AG08395 (cell line): ENCODE results near the gene RNF208.
"Not testable (repeated sequence)": the region's sequence is repeated elsewhere in the genome, so short reads cannot be mapped to it uniquely, and the experiment has no call there.

ENCODE experiments used
- DNase-seq: peaks from one replicate; pipeline ENCODE4 v3.0.0; 2012; ENCODE audit warnings: mixed read lengths, low spot score

Gene RNF208

DNA sequence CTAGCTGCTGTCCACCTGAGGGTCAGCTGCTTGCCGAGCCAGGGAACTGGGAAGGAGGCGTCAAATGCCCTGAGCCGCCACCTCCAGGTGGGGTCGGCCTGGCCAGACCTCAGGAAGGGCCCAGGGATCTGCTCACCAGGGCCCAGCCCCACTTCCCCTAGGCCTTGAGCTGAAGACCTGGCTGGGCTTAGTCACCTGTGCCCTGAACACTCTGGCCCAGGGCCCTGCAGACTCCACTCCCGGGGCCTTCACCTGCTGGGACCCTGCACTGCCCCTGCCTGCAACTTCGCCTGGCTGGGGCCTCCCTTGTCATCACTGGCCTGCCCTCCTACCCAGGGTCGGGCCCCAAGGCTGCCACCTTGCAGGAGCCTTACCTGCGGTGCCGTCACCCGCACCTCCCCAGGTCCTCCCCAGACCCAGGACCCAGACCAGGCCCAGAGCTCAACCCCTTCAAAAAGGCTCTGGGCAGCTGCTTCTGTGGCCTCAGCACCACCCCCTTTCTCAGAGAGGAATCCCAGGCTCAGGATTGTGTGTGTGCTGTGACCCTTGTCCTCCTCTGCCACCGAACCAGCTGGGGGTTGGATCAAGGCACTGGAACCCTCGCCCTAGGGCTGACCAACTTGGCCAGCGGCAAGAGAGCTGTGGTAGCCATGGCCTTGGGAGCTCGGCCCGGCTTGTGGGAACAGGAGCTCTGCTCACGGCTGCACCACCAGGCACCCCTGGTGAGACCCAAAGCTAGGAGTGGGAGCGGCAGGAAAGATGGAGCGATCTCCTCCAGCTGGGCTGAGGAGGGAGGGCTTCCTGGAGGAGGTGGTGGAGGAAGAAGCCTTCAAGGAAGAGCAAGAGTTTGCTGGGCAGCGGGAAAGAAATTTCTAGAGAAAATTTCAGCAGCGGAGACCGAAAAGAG is 31.9 kb upstream of the RNF208 start:
- peak; percentile 13 for DNase-seq

DNA sequence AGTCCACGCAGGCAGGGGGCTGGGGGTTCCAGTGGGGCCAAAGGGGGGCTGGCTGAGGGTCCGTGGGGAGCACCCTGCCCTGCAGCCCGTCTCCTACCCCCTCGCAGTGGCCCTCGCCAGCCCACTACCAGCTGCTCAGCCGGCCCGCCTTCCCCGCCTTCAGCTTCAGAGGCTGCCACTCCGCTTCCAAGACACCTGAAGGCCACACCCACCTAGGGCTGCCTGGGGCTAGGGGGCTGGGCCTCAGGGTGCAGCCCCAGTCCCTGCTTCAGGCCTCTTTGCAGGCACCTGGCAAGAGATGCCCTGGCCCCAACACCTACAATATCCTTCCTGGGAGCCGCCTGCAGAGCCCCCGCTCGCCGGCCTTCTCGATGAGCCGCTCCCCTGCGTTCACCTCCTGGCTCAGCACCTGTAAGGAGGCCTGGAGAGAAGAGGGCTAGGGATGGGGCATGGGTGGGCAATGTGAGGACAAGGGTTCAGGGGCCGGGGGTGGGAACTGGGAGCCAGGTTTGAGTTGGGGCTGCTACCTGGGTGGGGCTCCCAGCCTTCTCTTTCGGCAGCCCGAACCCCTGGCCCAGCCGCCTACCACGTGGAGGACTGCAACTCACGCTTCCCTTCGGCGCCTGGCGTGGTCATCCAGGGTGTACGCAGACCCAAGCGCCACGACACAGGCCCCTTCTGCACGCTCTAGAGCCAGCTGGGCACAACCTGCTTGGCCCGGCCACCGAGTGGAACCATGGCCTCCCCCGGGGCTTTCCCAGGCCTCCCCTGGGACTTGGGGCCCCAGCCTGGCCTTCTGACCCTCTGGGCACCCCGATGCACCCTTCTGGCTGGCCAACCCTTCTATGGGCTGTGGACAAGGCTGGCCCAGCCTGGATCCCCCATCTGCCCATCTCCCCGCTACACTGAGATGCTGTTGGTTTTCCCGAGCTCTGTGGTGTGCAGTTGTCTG is 30.8 kb upstream of the RNF208 start:
- no peak for DNase-seq

DNA sequence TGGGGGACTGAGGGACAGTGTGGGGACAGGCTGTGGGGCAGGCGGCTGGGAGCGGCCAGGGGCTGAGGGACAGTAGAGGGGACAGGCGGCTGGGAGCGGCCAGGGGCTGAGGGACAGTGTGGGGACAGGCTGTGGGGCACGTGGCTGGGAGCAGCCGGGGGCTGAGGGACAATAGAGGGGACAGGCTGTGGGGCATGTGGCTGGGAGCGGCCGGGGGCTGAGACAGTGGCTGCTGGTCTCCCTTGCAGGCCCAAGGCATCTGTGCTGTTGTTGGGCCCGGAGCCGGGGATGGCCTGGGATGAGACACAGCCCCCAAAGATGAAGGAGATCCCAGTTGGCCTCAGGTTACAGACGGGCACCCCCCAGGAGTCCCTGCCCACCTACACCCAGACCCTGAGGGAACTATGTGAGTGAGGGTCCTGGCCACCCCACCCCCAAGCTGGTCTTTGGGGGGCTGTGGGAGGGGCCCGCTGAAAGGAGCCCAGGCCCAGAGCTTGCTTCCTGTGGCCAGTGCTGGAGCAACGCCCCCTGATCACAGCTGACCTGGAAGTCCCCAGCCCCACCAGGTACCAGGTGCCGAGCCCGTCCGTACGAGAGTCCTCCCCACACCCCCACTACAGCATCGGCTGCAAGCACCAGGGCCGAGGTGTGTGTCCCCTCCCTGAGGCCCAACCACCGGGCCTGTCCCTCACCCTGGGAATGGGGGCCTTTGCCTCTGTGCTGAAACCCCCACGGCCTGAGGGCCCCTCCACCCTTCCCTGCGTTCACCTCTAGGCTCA is 29.6 kb upstream of the RNF208 start:
- DNase-seq, result no peak

DNA sequence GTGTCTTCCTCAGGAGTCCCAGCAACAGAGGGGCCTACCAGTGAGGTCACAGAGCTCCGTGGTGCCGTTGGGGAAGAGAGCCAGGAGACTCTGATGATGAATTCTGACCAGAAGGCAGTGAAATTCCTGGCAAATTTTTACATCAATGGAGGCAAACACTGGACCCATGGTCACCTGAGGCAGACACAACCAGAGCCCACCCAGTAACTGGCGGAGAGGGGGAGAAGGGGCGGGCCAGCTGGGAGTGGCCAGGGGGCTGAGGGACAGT is 29.1 kb upstream of the RNF208 start, which contains the start of gene STPG3:
TSS of gene STPG3 (plus strand) at position 93 of the 268 bp plus-strand sequence. CDS start at position 94, 1 bp downstream.
- no peak for DNase-seq

DNA sequence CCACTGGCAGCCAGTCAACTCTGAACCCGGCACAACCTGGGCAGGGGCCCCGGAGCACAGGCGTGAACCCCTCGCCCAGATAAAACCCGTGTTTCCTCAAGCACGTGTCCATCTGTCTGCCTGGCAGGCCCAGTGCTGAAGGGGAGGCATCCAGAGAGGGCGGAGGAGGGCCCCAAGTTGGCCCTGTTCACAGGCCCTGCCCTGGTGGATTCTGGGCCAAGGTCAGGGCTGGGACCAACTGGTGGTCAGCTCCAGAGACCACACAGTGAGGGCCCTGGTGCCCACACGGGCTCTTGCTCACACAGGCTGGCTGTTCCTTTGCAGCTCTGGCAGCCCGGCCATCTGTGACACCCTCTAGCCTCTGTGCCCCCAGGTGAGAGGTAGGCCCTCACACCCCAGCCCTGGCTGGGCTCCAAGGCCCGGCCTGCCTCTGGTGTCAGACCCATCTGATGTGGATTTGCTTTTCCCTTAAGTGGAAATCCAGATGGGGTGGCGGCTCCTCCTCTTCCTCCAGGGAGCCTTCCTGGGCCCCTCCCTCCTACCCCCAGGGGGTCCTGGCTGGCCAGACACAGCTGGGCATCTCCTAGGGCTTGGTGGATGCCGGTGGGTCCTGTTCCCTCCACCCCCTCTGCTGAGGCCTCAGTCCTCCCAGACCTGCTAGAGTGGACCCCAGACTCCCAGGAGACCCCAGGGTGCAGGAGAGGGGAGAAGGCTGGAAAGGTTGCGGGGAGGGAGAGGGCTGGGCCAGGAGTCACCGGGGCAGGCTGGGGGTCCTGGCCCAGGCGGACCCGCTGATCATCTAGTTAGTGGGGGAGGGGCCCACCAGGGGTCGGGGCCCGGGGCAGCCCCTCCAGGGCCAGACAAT is 28.5 kb upstream of the RNF208 start:
- DNase-seq, result no peak

DNA sequence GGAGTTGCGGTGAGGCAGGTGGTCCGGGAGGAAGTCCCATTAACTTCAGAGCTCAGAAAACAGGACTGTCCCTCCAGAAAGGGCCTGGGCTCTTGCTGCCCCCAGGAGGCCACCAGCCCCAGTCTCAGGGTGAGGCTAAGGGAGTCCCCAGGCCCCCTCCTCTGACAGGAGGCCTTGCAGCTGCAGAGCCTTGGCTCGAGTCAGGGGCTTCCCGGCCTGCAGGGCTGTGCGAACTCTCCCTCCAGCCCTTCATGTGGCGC is 25.8 kb upstream of the RNF208 start:
- no peak for DNase-seq

DNA sequence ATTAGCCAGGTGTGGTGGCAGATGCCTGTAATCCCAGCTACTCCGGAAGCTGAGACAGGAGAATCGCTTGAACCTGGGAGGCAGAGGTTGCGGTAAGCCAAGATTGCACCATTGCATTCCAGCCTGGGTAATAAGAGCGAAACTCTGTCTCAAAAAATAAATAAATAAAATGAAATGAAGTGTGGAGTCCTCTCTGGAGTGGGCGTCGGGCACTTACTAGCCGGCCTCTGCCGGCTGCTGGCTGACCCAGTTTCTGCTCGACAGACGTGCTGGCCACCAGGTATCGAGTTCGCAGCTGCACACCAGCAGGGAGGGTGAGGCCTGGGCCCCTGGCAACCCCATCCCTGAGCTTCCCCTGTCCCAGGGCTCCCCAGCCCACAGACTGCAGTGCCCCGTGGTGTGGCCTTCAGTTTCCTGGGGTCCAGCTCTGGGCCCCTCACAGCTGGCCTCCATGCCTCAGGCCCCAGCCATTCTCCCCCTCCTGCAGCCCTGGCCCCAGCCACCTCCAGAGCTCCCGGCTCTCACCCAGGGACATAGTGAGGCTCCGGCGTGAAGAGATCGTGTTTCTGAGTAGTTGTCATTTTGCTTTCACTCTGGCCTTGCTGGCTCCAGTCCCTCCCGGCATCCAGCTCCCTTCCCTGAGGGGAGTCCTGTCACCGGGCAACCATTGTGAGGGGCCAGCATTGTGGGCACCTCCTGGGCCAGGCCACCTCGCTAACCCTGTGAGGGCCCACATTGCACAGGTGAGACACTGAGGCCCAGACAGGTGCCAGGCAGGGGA is 25.3 kb upstream of the RNF208 start:
- no peak for DNase-seq

DNA sequence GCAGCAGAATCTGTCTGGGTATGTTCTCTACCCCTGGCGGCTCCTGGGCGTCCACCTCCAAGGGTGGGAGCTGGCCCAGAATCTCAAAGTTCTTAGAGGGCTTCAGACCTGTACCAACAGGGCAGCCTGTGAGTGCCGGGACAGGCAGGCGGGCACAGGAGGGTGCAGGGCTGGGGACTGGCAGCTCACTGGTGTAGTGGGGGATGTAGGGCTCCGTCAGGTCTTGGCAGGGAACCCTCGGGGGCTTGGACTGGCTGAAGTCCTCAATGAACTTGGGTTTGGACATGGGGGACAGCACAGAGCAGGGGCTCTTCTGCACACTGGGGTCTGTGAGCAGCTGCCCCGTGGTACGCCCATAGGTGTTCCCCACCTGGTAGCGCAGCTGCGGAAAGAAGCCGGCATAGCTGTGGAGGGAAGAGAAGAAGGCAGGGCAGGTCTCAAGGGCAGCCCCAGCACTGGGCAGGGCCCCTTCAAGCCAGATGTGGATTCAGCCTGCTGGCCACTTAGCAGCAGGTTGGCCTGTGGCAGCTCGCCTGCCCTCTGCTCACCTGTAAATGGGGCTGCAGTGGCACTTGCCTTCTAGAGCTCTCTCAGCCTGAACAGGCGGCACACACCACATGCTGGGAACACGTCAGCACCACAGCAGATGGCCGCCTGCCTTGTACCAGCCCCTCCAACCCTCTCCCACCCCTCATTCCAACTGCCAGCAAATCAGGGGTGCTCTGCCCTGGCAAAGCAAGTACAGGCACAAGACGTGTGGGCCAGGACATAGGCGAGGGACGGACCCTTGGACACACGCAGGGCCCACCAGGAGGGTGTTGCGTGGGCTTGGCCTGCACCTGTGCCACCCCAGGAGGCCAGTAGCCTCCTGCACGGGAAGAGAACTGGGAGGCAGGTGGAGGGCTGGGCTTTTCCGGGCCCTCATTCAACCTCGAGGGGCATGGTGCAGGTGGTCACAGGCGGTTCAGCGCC is 23.7 kb upstream of the RNF208 start:
- DNase-seq, result no peak

DNA sequence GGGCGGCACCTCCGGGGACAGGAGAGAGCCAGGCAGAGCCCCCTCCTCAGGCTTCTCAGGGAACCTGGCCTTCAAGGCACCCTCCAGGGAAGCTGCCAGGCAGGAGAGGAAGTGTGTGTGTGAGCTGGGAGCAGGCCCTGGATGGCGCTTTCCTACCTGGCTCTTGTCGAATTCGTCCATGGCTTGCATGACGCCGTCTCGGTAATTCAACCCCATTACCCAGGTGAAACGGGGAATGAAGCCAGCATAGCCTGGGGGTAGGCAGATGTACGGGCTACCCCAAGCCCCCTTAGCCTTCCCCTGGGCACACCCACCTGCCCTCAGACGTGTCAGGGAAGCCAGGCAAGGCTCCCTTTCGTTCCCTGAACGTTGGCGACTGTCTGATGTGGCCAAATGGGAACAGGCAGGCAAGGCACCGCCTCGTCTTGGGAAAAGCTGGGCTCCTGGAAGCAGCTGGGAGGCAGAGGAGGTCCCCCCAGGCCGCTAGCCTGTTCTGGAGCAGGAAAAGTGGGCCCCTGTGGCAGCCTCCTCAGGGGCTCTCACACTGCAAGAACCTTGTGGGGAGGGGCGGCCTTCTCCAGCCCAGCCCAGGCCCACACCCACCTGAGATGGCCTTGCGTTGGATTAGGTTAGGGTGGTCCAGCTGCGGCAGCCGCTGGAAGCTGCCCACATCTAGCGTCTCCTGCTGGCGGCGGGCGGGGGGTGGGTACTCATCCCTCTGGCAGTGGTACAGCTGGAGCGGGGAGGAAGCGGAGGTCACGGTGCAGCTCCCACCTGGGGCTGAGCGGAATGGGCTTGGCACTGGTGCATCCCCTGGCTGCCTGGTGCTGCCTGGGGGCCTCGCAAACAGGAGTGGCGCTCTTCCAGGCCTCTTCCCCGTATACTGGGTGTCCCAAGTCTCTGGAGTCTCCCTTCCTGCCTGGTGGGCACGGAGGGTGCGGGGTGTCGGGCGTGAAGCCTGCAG is 22.7 kb upstream of the RNF208 start:
- DNase-seq, result no peak

DNA sequence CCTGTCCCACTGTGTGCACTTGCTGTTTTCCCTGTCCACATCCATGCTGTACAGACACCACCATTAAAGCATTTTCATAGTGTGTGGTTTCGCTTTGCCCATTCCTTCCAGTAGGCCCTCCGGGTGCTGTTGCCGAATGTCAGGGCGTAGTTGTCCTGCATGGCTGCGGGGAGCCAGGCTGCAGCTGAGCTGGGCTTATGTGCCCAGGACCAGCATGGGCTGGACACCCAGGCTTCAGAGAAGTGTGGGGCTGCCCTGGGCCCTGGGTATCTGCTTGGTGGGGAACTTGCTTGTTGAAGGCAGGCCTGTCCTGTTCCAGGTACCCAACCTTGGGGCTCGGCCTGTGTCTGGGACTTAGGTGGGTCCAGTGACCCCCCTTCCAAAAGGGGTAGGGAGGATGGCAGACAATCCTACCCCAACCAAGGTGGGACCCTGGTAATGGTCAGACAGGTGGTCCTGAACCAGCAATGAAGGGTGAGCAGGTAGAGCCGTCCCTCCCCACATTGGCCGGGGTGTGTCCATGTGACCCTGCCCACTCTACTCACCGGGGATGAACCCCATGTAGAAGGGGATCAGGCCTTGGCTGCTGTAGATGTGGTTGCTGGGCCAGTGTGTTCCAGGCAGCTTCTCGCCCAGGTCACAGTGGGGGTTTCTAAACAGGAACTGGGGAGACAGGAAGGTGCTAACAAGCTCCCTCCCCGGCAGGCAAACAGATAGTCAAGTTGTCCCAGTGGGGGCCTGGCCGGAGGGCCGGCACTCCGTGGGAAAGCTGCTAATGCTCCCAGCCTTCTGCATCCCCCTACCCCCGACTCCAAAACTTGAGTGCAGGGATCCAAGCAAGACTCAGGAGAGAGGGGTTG is 21.8 kb upstream of the RNF208 start:
- DNase-seq, result no peak

DNA sequence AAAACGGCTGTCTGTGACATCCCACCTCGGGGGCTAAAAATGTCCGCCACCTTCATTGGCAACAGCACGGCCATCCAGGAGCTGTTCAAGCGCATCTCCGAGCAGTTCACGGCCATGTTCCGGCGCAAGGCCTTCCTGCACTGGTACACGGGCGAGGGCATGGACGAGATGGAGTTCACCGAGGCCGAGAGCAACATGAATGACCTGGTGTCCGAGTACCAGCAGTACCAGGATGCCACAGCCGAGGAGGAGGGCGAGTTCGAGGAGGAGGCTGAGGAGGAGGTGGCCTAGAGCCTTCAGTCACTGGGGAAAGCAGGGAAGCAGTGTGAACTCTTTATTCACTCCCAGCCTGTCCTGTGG is 21.2 kb upstream of the RNF208 start:
- DNase-seq, result not testable (repeated sequence)

DNA sequence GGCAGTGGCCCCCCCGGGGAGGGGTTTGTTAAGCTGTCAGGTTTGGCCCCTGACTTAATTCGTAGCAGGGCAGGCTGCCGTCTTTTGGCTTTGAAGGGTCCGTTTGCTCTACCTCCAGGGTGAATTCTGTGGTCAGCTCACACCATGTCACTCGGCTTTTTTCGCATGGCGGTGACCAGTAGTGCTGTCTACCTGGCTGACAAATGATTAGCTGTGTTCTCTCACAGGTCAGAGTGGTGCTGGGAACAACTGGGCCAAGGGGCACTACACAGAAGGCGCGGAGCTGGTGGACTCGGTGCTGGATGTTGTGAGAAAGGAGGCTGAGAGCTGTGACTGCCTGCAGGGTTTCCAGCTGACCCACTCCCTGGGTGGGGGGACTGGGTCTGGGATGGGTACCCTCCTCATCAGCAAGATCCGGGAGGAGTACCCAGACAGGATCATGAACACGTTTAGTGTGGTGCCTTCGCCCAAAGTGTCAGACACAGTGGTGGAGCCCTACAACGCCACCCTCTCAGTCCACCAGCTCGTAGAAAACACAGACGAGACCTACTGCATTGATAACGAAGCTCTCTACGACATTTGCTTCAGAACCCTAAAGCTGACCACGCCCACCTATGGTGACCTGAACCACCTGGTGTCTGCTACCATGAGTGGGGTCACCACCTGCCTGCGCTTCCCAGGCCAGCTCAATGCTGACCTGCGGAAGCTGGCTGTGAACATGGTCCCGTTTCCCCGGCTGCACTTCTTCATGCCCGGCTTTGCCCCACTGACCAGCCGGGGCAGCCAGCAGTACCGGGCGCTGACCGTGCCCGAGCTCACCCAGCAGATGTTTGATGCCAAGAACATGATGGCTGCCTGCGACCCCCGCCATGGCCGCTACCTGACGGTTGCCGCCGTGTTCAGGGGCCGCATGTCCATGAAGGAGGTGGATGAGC is 20.5 kb upstream of the RNF208 start:
- DNase-seq, result no peak

DNA sequence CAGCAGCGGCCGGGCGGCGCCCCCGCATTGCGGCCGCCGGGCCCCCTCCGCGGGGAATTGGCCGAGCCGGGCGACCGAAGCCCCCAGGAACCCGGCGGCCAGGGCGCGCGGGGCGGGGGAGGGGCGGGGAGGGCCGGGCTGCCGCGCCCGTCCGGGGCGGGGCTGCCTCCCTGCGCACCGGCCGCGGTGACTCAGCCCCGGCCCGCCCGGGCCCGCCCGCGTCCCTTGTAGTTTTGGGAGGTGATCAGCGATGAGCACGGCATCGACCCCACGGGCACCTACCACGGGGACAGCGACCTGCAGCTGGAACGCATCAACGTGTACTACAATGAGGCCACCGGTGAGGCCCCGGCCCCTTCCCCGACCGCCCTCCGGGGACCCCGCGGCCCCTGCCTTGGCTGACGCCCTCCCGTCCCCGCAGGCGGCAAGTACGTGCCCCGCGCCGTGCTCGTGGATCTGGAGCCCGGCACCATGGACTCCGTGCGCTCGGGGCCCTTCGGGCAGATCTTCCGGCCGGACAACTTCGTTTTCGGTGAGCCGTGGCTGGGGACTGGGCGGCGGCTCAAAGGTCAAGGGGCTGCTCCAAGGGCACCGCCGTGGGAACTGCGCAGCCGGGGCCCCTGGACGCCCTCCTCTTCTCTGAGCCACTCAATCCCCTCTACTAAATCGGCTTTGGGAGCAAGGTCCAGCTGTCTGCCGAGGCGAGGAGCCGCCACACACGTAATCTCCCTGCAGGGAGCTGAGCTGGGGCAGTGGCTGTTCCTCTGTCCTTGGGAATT is 19.6 kb upstream of the RNF208 start:
- DNase-seq, result peak; percentile 73

DNA sequence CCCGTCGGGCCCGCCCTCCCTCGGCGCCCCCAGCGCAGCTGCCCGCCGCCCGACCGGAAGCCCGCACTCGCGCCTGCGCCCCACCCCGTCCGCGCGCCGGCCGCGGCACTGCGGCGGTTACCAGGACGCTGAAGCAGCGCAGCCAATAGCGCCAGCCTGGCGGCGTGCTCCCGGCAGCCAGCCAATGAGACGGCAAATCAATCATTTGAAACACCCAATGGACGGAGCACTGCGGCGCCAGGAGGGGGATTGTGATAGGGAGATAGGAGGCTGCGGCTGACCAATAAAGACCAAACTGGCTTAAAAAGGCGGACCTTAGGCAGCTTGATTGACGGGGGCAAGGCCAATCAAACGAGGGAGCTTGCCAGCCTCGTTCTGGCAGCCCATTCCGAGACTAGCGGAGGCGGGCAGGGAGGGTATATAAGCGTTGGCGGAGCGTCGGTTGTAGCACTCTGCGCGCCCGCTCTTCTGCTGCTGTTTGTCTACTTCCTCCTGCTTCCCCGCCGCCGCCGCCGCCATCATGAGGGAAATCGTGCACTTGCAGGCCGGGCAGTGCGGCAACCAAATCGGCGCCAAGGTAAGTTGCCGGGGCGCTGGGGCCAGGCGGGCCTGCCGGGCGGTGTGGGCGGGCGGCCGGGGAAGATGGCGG is 18.9 kb upstream of the RNF208 start, which contains the start of gene TUBB4B:
TSS of gene TUBB4B (plus strand) at position 447 of the 649 bp plus-strand sequence. CDS start at position 521, 74 bp downstream.
- DNase-seq, result peak; percentile 100
